ENCODE measurements around the gene TCF4. TPM values are rescaled to one million over a fixed set of nuclear protein-coding genes. Genes with fewer than 3 reads are reported as not detected.

TCF4 gene
- total and polyA plus RNA-seq, 2 donors (not counting 3 experiments of a cell fraction or from before 2014, with no cell fraction given), result 183 to 390 TPM

GRCh38 chr18:55265130-55265675 lies 322.8 kb downstream of the TCF4 start:
- Histone ChIP-seq H3K4me3 (replicated peaks in 1 of 3; ENCODE audit: insufficient read depth in 1 of 3, low read depth in 1 of 3, low read length in 3 of 3) (no peak overlapping the region), H3K27me3 (ENCODE audit: control insufficient read depth in 2 of 2, insufficient read depth in 2 of 2, low read length in 2 of 2) (no peaks in the 10 kb centered on the region), H3K27ac (ENCODE audit: insufficient read depth, low read depth, low read length) (peak overlapping the region; percentile 73), H3K9me1 (replicated peaks; ENCODE audit: control insufficient read depth, extremely low read depth, insufficient read depth, low read length) (no peaks in the 10 kb centered on the region), H3K36me3 (ENCODE audit: control insufficient read depth in 2 of 2, extremely low read depth in 1 of 2, insufficient read depth in 2 of 2, low read length in 2 of 2) (peaks cover 21 to 23% of the 10 kb centered on the region in 2 experiments), H3K79me2 (ENCODE audit: control insufficient read depth, insufficient read depth, low read length) (no peaks in the 10 kb centered on the region), H3K4me1 (ENCODE audit: control insufficient read depth, extremely low read depth, insufficient read depth, low read length) (peaks cover 61% of the 10 kb centered on the region), H3K9ac (replicated peaks; ENCODE audit: extremely low read depth, insufficient read depth, low read length) (peak overlapping the region; percentile 60), H2AFZ (ENCODE audit: low read depth, low read length) (no peak overlapping the region), H3K9me3 (replicated peaks; ENCODE audit: control insufficient read depth, insufficient read depth, low read length) (no peaks in the 10 kb centered on the region), H4K20me1 (replicated peaks; ENCODE audit: control insufficient read depth, extremely low read depth, insufficient read depth, low read length) (no peaks in the 10 kb centered on the region), H3K4me2 (ENCODE audit: insufficient read depth, low read length) (peak overlapping the region; percentile 62)
- ChIA-PET POLR2A (no interaction called here), CTCF (interaction anchor here (1.0 to 1.6 kb wide), 2 partner anchors 13 to 28 kb away, joined by 3 to 4 read pairs; no protein-coding TSS in a partner anchor)
- FAIRE-seq (peak; percentile 55), DNase-seq (ENCODE audit: low read depth, low spot score) (peak; percentile 84)
- no TSS peak for BruUV-seq (replicated peaks)
- intact Hi-C loops (cut with micrococcal nuclease), result loop anchor here (1.0 to 10.0 kb wide), 7 partner anchors 31 to 1192 kb away; partner anchors contain the start of gene TCF4
- TF ChIP-seq POLR2AphosphoS5 (IDR thresholded peaks at IDR 0.05; ENCODE audit: insufficient read depth, low read depth, low read length) (no peak), GATA2 (IDR thresholded peaks at IDR 0.05; ENCODE audit: insufficient read depth, insufficient read length, low read depth, low read length) (peak; percentile 61), CTCF (IDR thresholded peaks at IDR 0.05; ENCODE audit: extremely low read depth in 1 of 2, insufficient read depth in 1 of 2, low read depth in 1 of 2, low read length in 2 of 2) (no peak), JUN (IDR thresholded peaks at IDR 0.05; ENCODE audit: borderline replicate concordance, insufficient read depth, insufficient read length, low read depth) (peak; percentile 6), MYC (IDR thresholded peaks at IDR 0.05; ENCODE audit: low read depth, low read length) (no peak), MAX (IDR thresholded peaks at IDR 0.05; ENCODE audit: insufficient read depth, insufficient read length) (peak; percentile 48)
- dilution Hi-C loops (cut with MboI; ENCODE audit: extremely low pct_ligation_motif_present, low sequenced_read_pairs), result no loop called here
